Stimulated activated CD4-positive, alpha-beta T cell treated with anti-CD3 and anti-CD28 coated beads, Interleukin-15, amount 100 ng/mL, for 48 hours (primary cell): ENCODE measurements around the gene BBIP1.
"Not testable (repeated sequence)": the region's sequence is repeated elsewhere in the genome, so short reads cannot be mapped to it uniquely, and the experiment has no call there.

Experiments used
- DNase-seq, 2 donors: peaks; one replicate each; pipeline ENCODE4 v3.0.0-alpha.2; 2020; ENCODE audit warnings: low read depth in 2 of 2

The BBIP1 gene

DNA sequence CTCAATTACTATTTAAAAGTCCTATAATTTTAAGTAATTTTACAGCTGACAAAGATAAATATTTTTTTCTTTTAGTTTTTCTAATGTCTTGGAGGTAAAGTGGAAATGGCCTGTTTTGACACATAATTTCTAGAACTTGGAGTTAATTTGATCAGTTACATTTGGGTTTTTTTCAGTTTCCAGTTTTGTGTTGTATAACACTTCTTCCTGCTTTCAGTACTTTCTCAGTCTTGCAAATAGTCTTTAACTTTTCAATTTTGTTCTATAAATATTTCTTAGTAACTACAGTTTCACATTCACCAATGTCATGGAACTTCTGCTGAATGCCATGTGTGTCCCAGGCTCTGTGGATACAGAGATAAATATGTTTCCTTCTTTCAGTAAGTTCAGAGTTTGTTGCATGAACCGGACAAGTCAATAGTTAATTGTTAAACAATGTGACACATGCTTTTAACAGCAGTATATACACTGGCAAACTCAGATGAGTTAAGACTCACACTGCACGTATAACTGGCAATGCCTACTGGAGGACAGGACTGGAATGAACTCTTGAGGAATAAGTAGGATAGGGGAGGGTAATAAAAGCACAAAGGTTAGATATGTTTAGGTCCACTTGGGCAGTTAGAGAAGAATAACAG is 5.0 kb upstream of the BBIP1 start:
- DNase-seq = no peak

- no peak for DNase-seq
These were observed 1.2 kb upstream of the BBIP1 start for GRCh38 chr10:110919971-110920881.

DNA sequence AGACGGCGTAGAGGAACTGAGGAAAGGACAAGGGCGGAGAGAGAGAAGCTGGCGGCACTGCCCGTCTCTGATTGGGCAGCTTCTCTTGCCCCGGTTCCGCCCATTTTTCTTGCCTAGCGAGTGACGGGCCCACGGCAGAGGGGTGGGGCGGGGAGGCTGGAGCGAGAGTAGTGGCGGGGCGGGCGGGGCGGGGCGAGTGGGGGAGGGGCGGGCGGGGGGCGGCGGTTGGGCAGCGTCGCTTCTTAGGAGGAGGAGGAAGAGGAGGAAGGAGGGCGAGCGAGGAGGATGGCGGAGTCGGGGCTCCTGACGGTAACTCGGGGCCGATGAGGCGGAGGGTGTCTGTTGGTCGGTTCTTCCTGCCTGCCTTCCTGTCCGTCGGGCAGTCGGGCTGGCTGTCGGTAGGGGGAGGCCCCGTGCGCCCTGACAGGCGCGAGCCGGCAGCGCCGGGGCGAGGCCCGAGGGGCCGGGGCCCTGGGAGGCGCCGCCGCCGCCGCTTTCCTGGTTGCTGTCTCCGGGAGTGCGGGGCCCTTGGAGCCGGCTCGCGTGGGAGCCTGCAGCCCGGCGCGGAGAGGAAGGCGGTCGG is 460 bp upstream of the BBIP1 start, which contains the start of gene SHOC2:
TSS of gene SHOC2 (plus strand) at position 256 of the 583 bp plus-strand sequence. CDS start 44,755 bp downstream, outside the sequence.
- peak; percentile 98 to 99 for DNase-seq

GRCh38 chr10:110918269-110918642 is 724 bp downstream of the BBIP1 start:
- DNase-seq = peak; percentile 76 to 85

- DNase-seq = no peak
These were observed 2.2 kb downstream of the BBIP1 start for GRCh38 chr10:110916554-110917346.

DNA sequence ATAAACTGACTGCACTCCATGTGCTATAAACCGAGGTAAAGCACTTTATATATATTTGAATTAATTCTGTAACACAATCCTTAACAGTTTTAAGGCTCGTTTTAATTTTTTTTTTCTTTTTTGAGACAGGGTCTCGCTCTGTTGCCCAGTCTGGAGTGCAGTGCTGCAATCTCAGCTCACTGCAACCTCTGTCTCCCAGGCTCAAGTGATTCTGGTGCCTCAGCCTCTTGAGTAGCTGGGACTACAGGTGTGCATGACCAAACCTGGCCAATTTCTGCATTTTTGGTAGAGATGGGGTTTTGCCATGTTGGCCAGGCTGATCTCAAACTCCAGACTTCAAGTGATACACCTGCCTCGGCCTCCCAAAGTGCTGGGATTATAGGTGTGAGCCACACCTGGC is 3.4 kb downstream of the BBIP1 start:
- not testable (repeated sequence) for DNase-seq

DNA sequence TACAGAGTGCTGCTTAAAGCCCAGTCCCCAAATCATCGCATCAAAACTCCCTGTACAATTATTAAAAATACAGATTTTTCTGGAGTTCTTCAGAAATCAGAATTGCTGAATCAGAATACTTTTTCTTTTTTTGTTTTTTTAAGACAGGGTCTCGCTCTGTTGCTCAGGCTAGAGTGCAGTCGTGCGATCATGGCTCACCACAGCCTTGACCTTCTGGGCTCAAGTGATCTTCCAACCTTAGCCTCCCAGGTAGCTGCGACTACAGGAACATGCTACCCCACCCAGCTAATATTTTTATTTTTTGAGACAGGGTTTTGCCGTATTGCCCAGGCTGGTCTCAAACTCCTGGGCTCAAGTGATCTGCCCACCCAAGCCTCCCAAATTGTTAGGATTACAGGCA is 3.9 kb downstream of the BBIP1 start:
- no peak for DNase-seq

GRCh38 chr10:110914431-110914830 is 4.5 kb downstream of the BBIP1 start:
- DNase-seq = no peak

DNA sequence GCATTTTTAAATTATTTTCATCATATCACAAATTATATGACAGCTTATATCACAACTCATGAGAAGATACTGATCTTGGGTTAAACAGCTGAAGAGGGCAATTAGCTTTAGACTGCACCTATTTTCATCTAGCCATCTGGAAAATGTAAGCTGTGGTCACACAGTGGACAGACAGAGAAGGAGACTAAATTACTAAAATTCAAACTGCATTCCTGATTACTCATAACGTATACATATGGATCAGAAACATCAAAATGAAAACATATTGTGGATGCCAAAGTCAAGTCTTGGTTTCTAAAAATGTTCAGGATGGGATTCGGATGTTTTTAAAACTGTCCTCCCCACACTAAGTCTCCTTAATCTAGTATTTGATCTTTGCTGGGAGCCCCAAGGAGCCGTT is 6.6 kb downstream of the BBIP1 start:
- DNase-seq = no peak

- DNase-seq = no peak
These were observed 8.8 kb downstream of the BBIP1 start for GRCh38 chr10:110910138-110910537.

DNA sequence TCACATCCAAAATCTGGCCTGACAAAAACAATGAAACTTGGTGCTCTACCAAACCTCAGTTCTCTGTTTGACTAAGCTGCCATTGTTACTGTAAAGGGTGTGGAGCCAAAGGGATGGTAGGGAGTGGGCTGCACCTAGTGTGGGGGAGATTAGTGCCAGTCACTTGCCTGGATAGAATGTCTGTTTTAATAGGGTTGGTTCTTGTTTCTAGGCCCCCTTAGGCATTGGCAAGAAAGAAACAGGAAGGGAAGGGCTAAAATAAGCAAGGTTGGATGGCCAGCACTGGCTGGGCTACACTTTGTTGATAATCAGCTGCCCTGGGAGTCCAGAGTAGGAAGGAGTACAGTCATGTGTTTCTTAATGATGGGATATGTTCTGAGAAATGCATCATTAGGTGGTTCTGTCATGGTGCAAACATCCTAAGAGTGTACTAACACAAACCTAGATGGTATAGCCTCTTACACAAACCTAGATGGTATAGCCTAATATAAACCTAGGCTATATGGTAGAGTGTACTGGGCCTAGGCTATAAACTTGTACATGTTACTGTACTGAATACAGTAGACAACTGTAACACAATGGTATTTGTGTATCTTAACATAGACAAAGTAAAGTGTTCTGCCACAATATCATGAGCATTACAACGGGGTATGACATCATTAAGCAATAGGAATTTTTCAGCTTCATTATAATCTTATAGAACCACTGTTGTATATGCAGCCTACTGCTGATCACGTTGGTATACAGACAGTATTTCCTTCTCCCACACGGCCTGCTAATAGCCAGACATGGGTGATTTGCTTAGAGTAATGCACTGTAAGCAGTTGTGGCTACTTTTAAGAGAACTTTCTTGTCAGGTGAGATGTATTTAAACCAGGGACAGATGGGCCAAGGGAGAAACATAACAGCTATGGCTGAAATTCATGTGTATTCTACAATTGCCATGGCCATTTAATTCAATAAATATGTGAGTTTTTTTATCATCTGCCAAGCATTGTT is 15.4 kb downstream of the BBIP1 start:
- no peak for DNase-seq

- DNase-seq = no peak
These were observed 16.8 kb downstream of the BBIP1 start for GRCh38 chr10:110901954-110902819.

DNA sequence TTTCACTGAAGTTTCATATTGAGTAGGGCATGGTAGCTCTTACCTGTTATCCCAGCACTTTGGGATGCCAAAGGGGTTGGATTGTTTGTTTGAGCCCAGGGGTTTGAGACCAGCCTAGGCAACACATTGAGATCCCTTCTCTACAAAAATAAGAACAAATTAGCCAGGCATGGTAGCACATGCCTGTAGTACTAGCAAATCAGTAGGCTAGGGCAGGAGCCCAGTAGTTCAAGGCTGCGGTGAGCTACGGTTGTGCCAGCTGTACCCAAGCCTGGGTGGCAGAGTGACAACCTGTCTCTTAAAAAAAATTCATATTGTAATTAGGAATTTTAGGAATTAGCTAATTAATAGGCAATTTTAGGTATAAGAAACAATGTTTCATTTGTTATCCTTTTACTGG is 18.0 kb downstream of the BBIP1 start:
- no peak for DNase-seq

GRCh38 chr10:110898391-110898790 is 20.6 kb downstream of the BBIP1 start:
- no peak for DNase-seq

DNA sequence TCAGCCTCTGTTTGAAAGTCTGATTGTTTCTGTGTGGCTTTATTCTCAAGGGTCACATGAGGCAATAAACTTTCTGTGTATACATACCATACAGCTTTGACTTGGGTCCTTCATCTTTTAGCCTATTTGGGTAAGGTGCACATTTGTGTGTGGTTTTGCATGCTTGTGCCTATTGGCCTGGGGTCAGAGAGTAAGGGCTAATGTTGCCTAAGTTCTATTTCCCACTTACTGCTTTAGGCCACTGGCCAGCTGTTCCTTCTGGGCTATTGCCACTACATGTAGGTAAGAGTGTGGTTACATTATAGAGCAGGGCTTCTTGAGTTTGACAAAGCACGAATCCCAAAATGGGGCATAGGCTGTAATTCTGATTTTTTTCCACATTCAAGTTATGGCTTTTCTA is 21.8 kb downstream of the BBIP1 start:
- DNase-seq = no peak

DNA sequence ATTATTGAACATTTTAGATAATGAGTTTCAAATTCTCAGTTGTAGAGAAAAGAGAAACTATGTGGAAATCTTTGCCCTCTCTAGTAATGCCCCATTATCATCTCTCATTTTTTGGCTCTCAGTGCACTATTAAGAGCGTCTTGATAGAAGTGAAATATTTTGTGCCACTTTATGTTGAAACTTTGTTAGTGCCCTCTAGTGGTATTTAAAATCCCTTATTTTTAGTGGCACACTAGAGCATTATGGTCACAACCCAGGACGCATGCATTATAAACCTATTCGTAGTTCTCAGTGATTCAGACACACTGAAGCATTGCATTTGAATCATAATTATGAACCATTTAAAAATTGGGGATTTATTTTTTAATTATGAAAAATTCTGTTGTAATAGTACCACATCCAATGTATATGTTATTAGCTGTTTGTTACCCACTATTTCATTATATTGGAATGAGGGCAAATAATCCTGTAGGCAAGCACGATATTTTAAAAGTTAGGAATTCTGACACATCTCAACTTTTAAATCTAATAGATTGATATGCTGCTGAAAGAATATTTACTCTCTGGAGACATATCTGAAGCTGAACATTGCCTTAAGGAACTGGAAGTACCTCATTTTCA is 25.3 kb downstream of the BBIP1 start:
- no peak for DNase-seq

- no peak for DNase-seq
These were observed 26.2 kb downstream of the BBIP1 start for GRCh38 chr10:110892602-110893288.

DNA sequence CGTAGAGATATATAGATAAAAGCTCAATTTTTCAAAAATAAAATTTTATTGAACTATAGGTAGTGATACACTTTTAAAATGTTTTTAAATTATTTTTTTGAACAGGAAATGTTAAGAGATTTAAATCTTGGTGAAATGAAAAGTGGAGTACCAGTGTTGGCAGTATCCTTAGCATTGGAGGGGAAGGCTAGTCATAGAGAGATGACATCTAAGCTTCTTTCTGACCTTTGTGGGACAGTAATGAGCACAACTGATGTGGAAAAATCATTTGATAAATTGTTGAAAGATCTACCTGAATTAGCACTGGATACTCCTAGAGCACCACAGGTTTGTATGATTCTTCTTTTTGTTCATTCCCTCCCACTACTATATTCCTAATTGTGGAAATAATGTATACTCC is 31.4 kb downstream of the BBIP1 start:
- DNase-seq = no peak
